ENCODE data around the gene ERFL.

GRCh38 chr19:41870401-41870873 is 57.8 kb downstream of the ERFL start:
- no peak for TF ChIP-seq CTCF (conservative IDR thresholded peaks at IDR 0.05)
- no peak for TF ChIP-seq EZH2 (IDR thresholded peaks at IDR 0.05; ENCODE audit: low read depth)
